HG03378 (cell line): ENCODE data around the gene MTG2.

Source experiments
- ATAC-seq: cut with Tn5 transposase; IDR thresholded peaks from one replicate; pipeline ENCODE4 v1.9.1; 2021; ENCODE audit warnings: mild to moderate bottlenecking, moderate library complexity; ENCODE audit not compliant: unreplicated experiment

Gene MTG2

DNA sequence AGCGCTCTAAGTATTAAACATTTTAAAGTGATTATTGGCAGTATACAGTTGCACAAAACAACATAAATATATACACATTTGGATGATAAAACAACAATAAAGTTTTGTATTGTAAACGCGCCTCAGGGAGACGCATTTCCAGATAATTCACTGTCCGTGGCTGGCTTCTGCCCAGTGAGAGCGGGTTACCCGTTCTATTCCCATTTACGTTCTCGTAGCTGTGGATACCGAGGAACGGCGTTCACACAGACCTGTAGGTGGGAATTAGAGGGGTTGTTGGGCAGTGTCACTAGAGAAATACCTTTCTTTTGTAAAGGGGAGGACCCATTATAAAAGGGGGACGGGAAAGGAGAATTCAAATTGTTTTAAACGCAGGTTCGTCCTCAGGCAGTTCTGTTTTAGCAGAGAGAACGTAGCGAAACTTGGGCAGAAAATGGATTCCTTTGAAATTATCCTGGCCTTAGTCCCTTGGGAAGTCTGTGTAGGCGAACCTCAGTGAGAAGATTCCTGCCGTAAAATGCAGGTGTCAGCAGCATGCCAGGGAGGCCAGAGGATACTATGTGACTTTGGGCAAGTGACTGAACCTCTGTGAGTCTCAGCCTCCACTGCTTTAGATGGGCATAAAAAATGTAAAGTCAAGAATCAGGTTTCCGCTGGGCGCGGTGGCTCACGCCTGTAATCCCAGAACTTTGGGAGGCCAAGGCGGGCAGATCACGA, 756 bp downstream of the MTG2 start:
- ATAC-seq: no peak

DNA sequence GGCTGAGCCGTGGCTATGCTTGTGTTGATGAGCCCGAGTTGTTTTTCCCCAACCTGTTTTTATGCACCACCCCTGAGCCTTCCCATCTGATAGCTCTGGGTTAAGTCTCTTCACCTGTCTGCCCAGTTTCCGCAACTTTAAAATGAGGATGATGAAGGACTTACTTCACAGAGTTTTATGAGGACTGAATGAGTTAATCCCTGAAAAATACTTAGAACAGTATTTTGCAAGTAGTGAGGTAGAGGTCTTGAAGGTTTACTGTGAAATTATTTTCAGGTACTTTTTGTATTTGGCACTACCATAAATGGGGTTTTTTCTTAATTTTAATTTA, 3.2 kb downstream of the MTG2 start:
- no peak for ATAC-seq

DNA sequence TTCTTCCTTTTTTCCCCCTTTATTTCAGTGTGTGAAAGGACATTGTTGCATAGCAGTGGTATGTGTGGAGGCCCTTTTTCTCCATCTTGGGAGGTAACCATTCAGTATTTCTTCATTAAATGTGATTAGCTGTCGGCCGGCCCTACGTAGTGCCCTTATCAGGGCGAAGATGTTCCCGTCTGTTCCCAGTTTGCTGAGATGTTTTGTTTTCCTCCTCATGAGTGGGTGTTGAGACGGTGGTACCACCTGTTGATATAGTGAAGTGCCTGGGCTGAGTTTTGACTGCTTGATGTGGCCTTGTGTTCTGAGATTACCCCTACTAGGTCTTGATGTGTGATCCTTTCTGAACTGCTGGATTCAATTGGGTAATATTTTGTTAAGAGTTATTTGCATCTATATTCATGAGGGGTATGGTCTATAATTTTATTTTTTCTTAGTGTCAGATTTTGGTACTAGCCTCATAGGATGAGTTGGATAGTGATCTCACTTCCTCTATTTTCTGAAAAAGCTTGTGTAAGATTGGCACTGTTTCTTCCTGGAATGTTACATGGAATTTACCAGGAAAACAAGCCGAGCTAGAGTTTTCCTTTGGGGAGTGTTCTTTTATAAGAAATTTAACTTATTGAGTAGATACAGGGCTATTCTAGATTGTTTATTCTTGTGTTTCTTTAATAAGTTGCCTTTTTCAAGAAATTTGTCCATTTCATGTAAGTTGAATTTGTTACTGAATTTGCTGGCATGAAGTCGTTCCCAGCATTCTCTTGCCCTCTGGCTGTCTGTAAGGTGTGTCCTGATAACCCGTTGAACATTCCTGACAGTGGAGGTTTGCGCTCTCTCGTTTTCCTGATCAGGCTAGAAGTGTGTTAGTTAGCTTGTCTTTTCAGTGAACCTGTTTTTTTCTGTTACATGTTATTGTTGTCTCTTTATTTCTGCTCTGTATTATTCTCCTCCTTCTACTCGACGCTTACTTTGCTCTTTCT, 4.3 kb downstream of the MTG2 start:
- no peak for ATAC-seq

DNA sequence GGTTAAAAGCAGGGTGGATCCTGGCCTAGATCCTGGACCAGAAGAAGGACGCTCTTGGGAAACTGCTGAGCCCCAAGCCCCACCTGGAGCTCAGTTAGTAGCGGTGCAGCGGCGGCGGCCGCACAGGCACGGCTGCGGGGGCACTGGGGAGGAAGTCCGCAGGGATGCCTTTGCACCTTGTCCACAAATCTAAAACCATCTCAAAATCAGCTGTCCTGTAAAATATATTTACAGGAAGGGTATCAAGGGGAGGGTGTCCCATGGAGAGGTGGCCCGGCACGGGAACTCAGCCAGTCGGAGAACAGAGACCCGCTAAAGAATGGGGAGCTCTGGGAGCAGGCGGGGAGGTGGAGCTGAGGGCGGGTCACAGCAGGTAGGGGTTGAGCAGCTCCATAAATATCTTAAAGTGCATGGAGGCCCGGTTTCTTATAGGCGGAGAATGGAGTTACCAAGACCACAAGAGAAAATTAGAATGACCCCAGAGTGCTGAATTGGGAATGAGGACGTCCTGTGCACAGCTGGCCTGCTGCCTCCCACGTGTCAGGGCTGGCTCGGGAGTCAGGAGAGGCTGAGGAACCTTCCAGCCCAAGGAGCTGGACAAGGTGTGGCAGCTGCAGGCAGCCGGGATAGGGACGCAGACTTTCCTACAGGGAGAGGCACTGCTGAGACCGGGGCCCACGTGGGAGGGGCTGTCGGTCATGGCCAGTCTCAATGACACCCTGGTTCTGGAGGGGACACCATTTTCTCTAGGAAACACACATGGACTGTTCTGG, 8.0 kb downstream of the MTG2 start:
- no peak for ATAC-seq

DNA sequence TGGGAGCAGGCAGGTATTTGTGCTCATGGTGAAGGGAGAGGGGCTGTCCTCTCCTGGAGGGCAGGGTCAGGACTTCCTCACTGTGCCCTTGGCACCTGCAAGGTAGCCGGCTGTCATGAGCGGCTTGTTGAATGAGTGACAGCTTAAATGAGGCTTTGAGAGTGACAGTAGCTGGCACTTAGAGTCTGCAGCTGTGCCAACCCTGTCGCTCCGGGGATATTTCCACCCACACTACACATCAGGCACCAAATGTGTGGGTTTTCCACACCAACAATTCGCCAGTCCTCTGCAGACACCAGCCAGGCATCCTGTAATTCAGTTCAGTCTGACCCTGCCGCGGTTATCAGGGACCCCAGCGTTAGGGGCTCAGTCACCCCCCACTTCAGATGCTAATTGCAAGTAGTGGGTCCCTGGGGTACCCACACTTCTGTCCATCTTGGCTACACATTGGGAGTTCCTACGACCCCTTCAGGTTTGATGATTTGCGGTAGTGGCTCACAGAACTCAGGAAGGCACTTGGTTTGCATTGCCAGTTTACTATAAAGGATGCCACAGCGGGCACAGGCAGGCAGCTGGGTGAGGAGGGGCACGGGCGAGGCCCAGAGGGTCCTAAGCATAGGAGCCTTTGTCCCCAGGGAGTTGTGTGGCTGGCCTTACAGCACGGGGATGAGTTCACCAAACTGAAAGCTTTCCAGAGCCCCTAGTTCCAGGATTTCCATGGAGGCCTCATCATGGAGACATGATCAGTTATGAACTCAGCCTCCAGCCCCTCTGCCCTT, 9.1 kb downstream of the MTG2 start:
- ATAC-seq: no peak

DNA sequence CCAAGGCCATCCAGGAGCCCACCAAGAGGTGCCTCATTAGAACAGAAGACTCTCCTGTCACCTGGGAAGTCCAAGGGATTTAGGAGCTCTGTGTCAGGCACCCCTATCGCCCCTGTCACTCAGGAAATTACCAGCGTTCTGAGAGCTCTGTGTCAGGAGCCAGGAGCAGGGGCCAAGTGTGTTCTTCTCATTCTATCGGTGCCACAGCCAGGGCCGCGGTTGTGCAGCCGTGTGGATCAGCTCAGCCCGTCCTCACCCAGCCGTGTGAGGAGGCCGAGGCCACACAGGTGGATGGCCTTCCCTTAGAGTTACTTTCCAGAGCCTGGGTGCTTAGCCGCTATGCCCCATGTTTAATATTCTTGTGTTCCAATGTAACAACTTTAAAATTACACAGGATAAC, 9.8 kb downstream of the MTG2 start:
- ATAC-seq: no peak

DNA sequence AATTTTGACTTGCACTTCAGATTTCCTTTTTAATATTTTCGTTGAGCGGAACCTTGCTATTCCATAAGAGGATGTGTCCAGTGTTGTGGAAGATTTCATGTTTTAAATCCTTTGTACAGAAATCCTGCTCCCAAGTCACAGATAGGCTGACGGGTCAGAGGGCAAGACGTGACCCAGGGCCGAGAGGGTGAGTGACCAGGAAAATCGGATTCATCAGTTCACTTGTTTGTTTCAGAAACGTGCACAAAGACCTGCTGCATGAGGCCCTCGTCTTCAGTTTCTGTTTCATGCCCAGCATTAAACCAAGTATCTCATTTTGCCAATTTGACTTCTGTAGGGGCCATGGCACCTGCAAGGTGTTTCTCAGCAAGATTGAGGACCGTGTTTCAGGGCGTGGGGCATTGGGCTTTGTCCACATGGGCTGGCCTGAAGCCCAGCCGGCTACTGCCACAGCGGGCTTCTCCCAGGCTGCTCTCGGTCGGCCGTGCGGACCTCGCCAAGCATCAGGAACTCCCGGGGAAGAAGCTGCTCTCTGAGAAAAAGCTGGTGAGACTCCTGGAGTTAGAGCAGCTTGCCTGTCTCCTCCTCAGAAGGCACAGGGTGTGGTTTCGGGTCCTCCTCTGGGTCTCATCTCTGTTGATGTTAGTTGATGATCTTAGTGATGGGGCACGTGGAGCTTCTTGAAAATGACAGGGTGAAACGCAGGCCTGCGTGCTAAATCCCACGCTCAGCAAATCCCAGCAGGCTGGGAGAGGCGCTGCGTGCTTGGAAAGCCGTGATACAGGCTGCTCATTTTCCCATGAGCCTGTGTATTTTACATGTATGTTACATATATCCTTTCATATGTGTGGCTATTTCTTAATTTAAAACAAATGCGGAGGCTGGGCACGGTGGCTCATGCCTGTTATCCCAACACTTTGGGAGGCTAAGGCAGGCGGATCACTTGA, 10.5 kb downstream of the MTG2 start:
- no peak for ATAC-seq

DNA sequence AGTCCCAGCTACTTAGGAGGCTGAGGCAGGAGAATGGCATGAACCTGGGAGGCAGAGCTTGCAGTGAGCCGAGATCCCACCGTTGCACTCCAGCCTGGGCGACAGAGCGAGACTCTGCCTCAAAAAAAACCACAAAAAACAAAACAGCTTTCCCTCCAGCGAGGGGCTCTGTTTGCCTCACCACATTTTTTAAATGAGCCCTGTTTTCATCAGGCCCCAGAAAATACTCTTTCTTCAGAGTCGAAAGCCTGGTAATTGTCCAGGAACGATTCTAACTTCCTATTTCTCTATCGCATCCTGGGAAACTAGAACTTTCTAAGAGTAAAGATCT, 12.2 kb downstream of the MTG2 start:
- no peak for ATAC-seq

DNA sequence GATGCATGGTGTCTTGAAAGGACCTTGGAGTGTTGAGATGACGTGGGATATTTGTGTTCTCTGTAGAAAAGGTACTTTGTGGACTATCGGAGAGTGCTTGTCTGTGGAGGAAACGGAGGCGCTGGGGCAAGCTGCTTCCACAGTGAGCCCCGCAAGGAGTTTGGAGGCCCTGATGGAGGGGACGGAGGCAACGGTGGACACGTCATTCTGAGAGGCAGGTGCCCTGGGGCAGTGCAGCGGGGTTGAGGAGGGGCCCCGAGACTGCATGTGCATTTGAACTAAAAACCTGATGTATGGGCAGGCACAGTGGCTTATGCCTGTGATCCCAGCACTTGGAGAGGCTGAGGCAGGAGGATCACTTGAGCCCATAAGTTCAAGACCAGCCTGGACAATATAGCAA, 12.9 kb downstream of the MTG2 start:
- no peak for ATAC-seq

DNA sequence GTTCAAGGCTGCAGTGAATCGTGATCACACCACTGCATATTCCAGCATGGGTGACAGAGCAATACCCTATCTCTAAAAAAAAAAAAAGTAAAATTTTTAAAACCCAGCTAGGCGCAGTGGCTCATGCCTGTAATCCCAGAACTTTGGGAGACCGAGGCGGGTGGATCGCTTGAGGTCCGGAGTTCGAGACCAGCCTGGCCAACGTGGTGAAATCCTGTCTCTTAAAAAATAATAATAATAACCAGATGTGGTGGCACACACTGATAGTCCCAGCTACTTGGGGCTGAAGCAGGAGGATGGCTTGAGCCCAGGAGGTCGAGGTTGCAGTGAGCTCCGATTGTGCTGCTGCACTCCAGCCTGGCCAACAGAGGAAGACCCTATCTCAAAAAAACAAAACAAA, 13.5 kb downstream of the MTG2 start:
- no peak for ATAC-seq

DNA sequence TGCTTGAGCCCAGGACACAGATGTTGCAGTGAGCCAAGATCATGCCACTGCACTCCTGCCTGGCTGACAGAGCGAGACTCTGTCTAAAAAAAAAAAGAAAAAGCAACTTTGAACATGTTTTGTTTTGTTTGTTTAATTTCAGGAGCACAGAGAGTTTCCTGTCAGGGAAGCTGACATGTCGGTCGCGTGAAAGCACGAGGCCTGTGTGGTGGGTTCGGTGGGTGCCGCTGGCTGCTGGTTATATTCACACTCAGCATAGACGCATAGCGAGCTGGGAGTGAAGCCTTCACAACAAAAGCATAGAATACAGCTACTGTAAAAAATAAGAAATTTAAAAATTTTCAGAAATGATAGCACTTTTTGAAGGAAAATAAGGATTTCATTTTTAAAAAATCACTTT, 14.5 kb downstream of the MTG2 start:
- no peak for ATAC-seq

DNA sequence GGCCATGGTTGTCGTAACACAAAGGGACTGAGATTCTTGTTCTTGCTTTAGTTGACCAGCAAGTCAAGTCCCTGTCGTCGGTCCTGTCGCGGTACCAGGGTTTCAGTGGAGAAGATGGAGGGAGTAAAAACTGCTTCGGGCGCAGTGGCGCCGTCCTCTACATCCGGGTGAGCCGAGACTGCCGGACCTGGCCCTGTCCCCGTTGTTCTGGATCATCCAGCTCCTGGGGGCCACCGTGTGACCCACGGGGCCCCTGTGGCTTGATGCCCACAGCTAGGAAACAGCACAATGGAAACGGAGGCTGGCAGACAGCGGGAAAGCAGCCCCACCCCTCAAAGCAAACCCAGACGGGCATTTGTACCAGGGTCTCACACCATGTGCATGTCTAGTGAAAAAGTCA, 15.0 kb downstream of the MTG2 start:
- no peak for ATAC-seq

DNA sequence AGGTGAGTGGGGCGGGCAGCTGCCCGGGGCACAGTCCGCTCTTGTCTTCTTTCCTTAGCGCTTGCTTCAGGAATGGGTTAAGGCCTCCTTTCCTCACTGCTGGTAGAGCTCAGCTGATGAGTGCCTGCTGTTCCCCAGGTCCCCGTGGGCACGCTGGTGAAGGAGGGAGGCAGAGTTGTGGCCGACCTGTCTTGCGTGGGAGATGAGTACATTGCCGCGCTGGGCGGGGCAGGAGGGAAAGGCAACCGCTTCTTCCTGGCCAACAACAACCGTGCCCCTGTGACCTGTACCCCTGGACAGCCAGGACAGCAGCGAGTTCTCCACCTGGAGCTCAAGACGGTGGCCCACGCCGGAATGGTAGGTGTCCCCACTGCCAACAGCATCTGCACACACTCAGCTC, 15.7 kb downstream of the MTG2 start:
- no peak for ATAC-seq

DNA sequence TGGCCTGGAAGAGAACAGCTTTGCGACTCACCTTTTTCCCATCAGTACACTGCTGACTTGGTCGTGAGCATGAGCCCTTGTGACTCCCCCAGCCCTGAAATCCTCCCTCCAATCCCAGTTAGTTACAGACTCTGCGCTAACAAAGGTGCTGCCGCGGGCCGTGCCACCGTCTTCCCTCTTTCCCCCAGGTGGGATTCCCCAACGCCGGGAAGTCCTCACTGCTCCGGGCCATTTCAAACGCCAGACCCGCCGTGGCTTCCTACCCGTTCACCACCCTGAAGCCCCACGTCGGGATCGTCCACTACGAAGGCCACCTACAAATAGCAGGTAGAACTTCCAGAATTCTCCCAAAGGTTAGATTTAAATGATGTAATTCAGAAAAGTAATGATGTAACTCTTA, 16.1 kb downstream of the MTG2 start:
- no peak for ATAC-seq

DNA sequence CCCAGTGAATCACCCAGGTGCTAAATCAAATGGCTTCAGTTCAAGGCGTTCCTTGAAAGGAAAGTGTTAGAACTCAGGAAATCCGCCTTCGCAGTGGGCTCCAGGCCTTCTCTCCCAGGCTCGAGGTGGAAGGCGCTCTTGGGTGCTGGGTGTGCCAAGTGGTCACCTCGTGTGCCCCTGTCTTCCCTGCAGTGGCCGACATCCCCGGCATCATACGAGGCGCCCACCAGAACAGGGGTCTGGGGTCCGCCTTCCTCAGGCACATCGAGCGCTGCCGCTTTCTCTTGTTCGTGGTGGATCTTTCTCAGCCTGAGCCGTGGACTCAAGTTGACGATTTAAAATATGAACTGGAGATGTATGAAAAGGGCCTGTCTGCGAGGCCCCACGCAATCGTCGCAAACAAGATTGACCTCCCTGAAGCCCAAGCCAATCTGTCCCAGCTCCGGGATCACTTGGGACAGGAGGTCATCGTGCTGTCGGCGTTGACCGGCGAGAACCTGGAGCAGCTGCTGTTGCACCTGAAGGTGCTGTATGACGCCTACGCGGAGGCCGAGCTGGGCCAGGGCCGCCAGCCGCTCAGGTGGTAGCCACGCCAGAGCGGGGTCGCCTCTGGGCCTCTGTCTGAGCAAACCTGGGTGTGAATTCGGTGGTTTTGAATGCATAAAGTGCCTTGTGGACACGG, 17.8 kb downstream of the MTG2 start:
- no peak for ATAC-seq

DNA sequence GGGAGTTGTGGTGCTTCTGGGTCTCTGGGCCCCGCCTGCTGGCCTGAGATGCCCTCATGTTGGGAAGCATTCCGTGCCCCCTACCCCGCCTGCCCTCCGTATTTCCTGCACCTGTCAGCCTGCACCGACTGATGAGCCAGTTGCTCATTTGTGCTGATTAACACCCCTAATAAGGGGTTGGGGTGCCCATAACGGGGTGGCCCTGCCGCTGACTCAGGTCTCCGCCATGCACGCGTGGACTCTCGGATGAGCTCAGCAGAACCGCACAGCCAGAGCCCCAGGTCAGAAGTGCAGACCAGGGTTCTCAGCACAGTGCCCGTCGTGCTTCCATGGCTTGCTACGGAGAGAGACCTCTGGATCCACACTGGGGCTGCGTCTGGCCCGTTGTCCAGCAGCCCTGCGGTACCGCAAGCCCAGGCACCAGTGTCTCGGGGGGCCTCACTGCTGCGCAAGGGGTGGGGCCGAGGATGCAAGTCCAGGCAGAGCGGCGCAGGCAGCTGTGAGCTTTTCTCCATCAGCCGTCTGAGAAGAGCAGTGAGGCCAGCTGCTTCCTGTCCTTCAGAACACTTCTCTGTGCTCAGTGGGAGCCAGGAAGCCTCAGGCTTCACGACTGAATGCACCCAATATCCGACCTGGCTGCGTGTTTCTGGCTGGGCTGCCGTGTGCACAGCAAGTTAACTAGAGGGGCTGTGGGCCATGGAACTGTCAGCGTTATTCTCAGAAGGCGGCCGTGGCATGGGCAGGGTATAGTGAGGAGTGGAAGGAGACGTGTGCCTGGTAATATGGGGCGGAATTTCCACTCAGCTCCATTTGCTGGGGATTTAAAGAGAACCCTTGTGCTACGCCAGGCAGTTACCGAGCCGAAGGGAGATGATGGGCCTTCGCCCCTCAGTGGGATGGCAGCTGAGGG, 18.6 kb downstream of the MTG2 start:
- no peak for ATAC-seq

DNA sequence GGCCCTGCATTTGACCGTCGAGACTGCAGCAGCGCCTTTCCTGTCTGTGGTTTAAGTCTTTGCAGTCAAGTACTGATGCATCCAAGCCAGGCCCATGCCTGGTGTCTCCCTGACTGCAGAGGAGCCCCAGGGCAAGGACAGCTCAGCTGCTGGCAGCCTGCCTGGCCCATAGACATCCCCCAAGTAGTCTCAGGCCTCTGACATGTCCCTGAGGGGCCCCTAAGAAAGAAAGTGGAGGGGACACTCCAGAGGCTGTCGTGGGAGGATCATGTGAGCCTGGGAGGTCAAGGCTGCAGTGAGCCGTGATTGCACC, 19.2 kb downstream of the MTG2 start:
- no peak for ATAC-seq

DNA sequence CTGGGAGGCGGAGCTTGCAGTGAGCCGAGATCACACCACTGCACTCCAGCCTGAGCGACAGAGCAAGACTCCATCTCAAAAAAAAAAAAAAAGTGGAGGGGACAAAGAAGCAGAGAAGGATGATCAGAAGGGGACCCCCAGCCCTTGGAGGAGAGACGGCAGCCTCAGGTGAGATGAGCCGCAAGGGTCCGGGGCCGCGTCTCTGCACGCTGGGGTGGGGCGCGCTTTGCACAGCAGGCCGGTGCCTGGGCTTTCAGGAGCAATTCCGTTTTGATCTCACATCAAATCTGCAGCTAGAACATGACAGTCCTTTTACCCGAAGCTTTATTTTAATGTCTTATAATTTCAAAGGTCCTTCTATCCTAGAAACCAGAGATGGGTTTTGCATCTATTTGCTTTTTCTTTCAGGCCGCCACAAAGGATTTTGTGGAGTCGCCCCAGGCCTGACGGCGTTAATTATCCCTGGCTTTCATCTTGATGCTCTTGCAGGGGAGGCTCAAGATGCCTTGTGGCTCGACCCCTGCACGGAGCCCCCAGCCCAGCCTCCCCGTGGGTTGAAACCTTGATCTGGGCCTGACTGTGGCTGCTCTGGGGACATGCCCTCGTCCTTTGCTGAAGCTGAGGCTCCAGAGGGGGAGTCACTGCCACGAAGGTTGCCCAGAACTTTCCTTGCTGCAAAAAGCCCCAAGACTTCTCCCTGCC, 20.0 kb downstream of the MTG2 start:
- ATAC-seq: no peak
